ENCODE results near the gene SLC25A24.

DNA sequence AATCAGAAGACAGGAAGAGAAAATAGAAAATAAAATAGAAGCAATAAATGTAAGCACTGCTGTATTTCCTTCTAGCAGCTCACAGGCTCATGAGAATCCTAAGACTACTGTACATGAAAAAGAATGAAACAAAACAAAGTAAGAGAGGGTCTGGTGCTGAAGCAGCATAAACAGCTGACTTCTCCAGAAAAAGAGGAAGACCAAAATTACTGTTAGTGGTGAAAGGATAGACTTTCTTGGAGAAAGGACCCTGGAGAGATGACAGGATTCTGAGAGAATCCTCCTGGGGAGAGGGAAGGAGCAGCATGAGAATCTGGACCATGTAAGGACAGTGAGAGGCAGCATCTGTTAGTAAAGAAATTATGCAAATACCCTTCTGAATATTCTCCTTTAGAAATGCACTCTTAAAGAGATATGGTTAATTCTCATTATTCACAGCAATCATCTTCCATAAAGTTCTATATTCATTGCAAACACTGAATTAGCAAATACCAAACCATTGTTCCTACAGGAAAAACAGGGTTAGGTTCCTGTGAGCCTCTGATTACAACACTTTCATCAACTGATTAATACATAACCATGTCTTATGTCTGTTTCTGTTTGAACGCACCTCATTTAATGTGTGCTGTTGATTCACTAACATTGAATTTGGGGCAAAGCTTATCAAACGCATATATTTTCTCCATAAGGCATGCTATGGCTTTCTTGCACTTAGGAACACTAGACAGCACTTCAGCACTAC lies 17.0 kb downstream of the SLC25A24 start:
- TF ChIP-seq ARNT (IDR thresholded peaks at IDR 0.05), result no peak
- TF ChIP-seq FOXK2 (IDR thresholded peaks at IDR 0.05), result no peak
- no peak for TF ChIP-seq HDGF (IDR thresholded peaks at IDR 0.05; ENCODE audit: borderline replicate concordance)
- no peak for TF ChIP-seq NFRKB (IDR thresholded peaks at IDR 0.05)
- TF ChIP-seq, protein P1, sequence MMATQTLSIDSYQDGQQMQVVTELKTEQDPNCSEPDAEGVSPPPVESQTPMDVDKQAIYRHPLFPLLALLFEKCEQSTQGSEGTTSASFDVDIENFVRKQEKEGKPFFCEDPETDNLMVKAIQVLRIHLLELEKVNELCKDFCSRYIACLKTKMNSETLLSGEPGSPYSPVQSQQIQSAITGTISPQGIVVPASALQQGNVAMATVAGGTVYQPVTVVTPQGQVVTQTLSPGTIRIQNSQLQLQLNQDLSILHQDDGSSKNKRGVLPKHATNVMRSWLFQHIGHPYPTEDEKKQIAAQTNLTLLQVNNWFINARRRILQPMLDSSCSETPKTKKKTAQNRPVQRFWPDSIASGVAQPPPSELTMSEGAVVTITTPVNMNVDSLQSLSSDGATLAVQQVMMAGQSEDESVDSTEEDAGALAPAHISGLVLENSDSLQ (IDR thresholded peaks at IDR 0.05), result no peak
- no peak for TF ChIP-seq CTBP1 (IDR thresholded peaks at IDR 0.05; ENCODE audit: borderline replicate concordance)
- no peak for TF ChIP-seq FOXM1 (IDR thresholded peaks at IDR 0.05; ENCODE audit: borderline replicate concordance)
- no peak for TF ChIP-seq BHLHE40 (IDR thresholded peaks at IDR 0.05; ENCODE audit: borderline replicate concordance)
